T-helper 2 cell (primary cell): ENCODE data around the gene P2RX4.
A peak's percentile ranks its signal among the peaks of the same experiment; 100 is the strongest.
"Not testable (repeated sequence)": the region's sequence is repeated elsewhere in the genome, so short reads cannot be mapped to it uniquely, and the experiment has no call there.

Source experiments
- DNase-seq, 5 experiments: peaks; one replicate each; pipeline versions ENCODE4 v3.0.0 to v3.0.0-alpha.2; 2012 to 2022

The P2RX4 gene

DNA sequence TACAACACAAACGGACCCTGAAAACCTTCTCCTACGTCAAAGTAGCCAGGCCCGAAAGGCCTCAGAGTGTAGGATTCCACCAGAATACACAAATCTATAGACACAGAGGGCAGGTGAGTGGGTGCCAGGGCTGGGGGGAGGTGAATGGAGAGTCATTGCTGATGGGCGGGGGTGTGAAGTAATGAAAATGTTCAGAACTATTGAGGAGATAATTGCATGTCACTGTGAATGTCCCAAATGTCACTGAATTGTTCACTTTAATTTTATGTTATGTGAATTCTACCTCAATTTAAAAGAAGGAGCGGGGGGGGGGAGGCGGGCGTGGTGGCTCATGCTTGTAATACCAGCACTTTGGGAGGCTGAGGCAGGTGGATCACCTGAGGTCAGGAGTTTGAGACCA is 36.0 kb downstream of the P2RX4 start:
- DNase-seq: no peak

DNA sequence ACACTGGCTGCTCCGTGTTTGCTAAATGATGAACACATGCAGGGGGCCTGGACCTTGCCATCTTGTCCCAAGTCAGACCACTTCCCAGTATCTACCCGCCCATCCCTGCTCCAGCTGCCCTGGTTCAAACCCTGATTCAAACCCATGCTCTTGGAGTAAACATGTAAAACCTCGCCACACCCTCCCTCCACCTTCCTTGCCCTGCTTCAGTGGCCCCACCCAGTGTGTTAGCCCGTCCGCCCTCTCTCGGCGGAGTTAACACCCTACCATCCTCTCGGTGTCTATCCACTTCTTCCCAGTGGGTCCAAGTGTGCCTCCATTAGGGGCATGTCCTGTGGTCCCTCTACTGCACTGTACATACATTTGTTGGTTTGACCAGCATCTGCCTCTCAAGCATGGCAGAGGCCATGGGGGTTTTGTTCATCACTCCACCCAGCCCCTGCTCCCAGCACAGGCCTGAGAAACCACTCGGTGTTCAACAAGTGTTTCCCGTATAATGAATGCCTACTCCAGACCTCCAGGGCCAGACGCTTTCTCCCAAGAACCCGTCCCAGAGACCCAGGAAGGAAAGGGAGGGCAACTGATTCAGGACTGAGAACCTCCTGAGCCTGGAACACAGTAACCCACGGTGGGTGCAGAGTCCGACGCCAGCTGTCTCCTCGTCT is 37.1 kb downstream of the P2RX4 start:
- no peak for DNase-seq

DNA sequence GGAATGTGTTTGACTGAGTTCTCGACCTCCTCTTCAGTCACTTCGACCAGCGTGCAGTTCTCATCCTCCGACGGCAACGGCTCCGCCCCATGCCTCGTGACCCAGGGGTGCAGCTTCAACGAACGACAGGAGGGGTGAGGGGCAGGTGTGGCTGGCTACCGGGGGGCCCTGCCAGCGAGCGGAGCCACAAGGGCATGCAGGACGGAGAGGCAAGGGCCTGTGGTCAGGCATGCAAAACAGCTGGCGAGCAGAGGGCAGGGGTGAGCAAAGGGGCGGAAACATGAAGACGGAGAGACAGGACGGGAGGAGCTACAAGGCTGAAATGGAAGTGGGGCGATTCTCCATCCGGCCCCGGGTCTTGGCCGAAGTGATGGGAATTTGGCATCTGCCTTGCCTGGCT is 38.7 kb downstream of the P2RX4 start:
- DNase-seq: no peak

DNA sequence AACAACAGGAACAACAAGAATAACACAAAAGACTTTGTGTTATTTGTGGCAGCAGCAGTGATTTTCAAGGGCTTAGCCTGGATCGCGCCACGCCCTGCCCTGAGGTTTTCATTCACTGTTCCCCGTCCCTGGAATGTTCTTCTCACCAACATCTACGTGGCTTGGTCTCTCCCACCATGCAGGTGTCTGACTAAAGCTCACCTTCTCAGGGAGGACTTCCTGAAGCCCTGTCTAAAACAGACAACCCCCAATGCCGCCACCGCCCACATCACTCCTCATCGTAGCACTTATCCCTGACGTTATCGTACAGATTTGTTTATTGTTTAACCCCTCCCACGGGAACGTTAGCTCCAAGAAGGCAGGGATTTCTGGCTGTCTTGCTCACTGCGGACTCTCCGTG is 40.4 kb downstream of the P2RX4 start:
- DNase-seq: no peak

DNA sequence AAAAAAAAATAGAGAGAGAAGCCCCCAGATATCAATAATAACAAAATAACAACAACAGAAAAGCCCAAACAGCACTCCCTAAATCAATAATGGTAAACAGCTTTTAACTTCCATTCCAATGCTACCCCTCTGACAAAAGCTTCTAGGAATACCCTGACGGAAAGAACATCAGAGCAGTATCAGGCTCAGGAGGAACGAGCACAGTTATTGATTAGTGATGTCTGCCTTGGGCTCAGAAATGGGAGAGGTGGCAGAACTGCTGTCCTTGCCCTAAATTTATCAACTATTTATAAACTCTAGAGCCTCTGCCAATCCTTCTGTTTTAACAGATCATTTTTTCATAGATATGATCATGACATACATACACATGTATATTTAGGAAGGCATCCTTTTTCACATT is 41.9 kb downstream of the P2RX4 start:
- DNase-seq: no peak

DNA sequence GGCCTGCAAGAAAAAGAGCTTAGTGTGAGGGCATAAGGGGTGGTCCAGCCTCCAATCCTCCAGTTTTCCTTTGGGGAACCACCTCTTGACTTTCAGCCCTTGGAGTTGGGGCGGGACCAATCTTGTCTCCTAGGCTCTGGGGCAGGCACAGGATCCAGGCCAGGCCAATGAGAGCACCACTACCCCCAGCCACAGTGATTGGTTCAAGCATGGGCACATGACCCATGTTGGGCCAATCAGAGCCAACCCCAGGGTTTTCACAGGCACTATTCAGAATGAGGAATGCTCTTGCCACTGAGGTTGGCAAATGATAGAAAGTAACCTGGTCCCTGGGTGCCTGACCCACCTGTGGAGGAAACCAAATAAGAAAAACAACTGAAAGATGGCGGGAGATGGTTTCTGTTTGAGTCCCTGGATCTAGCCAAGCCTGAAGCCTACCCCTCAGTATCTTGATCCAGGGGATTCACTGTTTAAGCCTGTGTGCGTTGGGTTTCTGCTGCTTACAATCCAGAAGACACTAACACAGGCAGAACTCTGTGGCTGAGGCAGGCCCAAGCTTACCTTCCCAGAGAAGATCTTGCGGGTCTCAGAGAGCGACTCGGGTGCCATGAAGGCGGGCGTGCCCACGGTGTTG is 42.9 kb downstream of the P2RX4 start:
- DNase-seq: no peak

DNA sequence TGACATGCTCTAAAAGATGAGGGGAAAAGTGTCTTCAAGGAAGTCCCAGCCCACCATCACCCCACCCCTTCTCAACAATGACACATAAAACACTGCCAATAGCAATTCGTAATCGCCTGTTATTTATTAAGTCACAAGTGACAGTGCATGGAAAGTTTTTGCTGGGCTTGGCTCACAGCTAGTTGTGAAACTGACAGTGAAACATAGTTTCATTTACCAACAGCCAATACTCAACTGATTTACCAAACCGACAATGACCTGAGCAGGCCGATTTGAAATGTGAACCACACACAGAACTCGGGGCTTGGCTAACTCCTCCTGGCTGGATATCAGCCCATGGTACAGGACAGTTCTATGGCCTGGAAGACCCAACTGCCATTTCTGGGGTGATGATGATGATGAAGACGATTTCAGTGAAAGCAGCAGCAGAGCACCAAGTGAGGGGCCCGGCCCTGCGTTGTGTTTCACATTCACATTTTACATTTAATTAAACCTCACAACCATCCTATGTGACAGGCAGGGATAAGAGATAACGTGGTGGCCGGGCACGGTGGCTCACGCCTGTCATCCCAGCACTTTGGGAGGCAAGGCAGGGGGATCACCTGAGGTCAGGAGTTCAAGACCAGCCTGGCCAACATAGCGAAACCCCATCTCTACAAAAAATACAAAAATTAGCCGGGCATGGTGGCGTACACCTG is 43.9 kb downstream of the P2RX4 start:
- DNase-seq: no peak

DNA sequence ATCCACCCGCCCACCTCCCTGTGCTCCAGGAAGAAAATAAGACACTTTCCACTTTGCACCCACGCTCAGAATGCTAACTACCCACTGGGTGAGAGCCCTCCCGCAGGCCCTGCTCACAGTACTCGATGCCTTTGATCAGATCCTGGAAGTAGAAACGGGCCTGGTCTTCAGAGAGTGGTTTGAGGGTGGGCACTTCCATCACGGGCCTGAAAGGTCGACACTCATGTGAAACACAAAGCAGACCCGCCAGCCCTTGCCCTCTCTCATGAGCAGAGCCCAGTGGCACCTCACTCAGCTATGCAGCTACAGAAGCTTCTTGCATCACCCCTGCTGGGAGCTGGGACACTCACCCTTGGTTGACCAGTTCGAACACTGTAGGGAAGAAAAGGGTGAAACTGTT is 45.5 kb downstream of the P2RX4 start:
- DNase-seq: peak in 1 of 5 experiments; percentile 15

DNA sequence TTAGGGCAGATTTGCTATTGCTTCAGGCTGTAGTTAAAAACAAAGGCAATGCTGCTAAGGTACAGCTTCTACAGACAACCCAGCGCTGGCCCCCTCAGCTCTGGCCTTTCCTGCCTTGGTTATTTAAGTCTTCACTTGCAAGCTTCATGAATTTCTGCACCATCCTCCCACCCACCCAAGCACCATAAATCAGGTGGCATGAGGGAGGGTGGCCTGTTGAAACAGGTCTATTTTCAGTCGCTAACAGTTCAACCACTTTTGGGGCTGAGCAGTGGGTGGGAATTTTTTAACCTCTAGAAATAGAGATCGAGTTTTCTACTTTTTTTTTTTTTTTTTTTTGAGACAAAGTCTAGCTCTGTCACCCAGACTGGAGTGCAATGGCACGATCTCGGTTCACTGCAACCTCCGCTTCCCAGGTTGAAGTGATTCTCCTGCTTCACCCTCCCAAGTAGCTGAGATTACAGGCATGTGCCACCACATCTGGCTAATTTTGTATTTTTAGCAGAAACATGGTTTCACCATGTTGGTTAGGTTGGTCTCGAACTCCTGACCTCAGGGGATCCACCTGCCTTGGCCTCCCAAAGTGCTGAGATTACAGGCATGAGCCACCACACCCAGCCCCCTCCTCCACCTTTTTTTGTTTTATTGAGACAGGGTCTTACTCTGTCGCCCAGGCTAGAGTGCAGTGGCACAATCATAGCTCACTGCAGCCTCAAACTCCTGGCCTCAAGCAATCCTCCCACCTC is 47.9 kb downstream of the P2RX4 start:
- DNase-seq: not testable (repeated sequence)

DNA sequence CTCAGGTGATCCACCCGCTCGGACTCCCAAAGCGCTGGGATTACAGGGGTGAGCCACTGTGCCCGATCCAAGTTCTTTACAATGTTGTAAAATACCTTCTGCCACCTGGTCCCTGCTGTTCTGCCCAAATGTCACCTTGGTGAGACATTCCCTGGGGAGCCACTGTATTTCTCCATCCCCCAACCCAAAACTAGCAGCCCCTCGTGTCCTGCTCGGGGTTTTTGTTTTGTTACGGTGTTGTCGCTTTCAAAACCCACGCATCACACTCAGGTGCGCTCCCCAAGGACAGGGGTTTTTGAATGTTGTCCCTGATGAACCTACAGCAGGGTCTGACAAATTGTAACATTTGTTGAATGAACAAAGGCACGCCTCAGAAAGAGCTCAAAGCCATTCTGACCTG is 49.1 kb downstream of the P2RX4 start:
- no peak for DNase-seq

DNA sequence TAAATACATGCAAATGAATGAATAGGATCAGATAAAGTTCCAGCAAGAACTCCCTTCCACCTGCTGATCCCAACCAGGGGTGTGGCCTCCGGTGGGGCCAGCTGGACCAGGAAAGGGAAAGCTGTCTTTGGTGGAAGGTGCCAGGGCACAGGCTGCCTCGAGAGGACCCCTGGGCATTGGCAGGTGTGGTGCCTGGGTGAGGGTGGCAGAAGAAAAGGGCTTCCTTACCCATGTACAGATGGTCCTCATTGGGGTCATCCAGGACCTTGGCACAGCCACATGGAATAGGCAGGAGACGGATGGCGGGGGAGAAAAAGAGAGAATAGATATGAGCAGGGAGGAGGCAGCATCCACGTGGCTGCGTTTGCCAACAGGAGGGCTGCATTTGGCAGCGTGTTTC is 50.2 kb downstream of the P2RX4 start:
- no peak for DNase-seq

DNA sequence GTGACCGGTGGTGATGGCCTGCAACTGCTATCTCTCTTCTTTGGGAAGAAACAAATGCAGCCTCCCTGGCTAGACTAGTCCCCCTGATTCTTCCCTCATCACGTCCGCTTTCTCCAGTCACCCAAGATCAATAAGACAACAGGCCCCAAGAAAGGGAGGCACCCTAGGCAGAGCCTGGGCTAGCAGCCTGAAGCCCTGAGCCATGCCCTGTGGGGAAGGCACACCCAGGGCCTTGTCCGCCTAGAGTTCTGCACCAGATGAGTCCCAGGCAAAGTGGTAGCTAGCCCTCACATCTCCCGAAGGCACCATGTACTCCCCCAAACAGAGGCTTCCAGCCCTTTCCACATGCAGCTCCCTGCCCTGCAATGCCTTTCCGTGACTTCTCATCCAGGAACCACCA is 51.5 kb downstream of the P2RX4 start:
- no peak for DNase-seq

DNA sequence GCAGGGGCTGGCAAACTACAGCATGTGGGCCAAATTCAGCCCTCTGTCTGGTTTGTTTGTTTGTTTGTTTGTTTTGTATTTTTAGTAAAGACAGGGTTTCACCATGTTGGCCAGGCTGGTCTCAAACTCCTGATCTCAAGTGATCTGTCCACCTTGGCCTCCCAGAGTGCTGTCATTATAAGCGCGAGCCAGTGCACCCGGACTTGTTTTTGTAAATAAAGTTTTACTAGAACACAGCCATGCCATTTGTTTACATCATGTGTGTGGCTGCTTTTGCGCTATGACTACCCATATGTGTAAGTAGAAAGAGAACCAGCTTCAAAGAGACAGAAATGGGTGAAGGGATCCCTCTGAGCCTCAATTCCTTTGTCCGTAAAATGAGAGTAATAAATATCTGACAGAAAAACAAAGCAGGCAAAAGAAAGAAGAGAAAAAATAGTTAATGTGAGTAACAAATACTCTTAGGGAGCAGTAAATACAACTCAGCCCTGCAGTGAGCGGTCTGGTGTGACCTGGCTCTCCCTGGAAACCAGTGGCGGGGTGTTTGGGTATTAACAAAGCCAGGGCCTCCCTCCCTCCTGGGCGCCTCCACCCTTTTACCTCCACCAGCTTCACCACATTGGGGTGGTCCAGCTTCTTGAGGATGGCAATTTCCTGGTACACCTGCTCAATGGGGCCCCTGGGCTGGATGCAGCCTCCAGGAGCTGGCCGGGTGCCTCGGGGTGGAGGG is 53.4 kb downstream of the P2RX4 start:
- DNase-seq: no peak

DNA sequence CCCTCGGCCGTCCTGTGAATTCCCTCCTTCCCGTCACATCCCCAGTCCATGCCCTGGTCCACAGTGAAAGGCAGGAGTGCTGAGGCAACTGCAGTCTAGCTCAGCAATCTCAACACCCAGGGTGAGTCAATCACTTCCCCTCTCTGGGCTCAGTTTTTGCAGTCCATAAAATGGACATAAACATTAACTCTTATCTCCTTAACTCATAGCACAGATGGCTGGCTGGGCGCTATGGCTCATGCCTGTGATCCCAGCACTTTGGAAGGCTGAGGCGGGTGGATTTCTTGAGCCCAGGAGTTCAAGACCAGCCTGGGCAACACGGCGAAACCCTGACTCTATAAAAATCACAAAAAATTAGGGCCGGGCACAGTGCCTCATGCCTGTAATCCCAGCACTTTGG is 54.2 kb downstream of the P2RX4 start:
- no peak for DNase-seq

DNA sequence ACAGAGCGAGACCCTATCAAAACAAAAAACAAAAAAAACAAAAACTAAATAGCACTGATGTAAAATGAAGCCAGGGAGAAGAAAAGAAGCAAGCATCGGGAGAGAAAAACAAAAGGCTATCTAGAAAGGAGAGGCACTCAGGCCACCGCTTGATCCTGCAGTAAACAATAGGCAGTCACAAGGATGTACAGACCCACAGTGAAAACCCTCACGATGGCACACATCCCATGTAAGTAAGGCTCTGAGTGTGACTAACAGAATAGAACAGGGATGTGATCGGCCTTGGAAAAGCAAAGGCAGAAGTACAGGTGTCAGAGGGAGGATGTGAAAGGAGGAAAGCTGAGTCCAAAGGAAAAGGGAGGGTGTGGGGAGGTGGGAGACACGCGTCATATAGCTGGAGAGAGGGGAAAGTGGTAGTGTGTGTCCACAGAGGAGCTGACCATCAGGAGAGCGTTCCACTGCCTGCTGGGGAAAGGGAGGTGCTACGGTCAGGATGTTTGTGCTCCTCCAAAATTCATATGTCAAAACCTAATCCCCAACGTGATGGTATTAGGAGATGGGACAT is 55.1 kb downstream of the P2RX4 start:
- DNase-seq: no peak

DNA sequence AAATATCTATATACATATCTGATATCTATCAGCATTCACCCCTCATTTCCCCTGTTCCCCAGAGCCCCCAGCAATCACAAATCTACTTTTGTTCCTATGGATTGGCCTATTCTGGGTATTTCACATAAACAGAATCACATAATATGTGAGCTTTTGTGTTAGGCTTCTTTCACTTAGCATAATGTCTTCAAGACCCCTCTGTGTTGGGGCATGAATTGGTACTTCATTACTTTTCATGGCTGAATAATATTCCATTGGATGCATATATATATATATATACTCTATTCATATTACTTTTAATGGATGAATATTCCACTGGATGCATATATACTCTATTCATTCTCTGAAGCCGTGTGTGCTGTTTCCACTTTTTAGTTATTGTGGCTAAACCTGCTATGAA is 57.9 kb downstream of the P2RX4 start:
- no peak for DNase-seq

DNA sequence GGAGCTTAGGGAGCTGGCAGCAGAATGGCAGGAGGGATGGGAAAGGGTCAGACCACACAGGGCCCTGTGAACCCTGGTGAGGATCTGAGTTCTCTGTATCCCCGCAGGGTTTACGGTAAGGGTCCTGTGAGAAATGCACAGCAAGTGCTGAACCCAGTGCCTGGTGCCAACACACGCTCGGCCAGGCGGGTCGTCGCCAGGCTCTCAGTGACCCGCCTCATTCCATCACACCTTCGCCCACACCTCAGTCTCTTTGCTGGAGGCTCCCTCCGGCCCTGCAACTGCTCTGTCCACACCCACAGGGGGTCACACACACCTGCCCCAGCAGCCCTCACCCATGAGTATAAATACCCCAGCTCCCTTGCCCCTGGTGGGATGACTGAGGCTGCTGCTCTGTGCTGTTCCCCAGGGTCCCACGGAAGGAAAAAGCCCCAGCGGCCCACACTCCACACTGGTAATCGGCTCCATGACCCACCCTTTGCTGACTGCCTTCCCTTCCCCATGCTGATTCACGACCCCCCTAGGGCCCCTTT is 63.5 kb downstream of the P2RX4 start:
- no peak for DNase-seq

DNA sequence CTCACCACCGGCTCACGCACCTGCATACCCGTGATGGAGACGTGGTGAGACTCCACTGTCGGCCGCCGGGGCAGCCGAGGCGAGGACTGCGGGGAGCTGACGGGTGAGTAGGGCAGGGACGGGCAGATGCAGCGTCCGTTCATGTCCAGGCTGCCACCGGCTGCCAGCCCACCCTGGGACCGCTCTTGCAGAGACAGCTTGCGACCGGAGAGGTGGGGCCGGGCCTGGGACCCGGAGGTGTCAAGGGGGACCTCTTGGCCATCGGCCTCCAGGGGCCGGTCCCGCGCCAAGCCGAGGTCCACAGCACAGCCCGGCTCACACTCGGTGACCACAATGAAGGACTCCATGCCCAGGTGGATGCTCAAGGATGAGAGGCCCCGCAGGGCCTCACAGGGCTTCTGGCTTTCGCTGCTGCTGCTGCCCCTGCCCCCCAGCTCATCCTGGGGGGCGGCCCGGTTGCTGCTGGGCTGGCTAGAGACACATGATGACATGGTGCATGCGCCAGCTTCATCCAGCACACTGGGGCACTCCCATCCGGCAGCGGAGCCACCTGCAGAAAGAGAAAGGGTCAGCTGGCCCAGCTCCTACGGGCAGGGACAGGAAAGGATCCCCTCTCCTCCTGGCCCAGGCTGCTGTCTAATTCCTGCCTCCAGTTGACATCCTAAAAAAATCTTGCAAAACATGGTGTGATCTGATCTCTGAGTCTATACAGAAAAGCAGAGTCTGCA is 64.3 kb downstream of the P2RX4 start:
- DNase-seq: no peak

DNA sequence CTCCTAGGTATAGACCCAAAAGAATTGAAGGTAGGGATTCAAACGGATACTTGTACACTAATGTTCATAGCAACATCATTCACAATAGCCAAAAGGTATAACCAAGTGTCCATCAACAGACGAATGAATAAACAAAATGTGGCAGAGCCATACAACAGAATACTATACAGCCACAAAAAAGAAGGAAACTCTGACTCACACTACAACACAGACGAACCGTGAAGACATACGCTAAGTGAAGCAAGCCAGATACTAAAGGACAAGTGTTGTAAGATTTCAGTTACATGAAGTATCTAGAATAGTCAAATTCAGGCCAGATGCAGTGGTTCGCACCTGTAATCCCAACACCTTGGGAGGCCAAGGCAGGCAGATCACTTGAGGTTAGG is 67.4 kb downstream of the P2RX4 start:
- DNase-seq: no peak

DNA sequence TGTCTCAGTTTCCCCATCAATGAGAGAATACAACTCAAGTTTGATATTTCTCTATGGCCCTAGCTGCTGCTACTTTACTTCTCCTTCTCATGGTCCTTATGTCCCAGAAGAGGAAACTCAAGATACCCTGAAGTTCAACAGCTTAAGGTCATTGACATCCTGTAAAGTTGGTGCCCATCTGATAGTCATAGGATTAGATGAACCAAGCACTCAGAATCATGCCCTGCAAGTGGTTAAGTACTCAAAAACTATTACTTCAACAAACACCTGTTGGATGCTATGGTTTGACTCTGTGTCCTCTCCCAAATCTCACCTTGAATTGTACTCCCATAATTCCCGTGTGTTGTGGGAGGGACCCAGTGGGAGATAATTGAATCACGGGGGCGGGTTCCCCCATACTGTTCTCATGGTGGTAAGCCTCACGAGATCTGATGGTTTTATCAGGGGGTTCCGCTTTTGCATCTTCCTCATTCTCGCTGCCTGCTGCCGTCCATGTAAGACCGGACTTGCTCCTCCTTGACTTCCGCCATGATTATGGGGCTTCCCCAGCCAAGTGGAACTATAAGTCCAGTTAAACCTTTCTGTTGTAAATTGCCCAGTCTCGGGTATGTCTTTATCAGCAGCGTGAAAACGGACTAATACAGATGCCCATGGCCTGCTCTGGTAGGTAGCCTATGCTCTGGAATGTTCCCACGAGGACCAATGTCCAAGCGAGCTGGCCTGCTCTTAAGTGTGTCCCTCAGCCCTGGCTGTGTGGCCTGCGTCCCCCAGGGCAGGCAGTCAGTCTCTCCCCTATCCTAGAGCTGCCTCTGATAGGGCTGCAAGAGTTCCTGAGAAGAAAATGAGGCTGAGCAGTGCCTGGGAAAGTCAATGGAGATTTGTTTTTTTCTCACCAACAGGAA is 68.5 kb downstream of the P2RX4 start:
- no peak for DNase-seq

DNA sequence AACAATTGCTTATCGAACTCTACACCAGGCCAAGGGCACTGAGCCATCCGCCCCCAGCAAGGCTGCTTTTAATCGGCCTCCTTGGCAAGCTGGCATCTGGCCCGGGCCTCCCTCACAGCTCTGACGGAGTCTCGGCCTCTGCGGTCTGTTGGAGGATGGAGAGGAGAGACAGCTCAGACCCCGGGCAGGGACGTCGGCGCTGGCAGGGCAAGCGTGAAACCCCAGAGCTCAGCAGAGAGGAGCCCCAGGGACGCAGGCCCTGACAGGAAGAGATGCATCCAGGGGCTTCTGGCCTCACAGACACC is 69.1 kb downstream of the P2RX4 start:
- no peak for DNase-seq
